GM23338 (cell line): ENCODE data around the gene CDKN2AIPNL. TPM values are rescaled to one million over a fixed set of nuclear protein-coding genes. Genes with fewer than 3 reads are reported as not detected.
"Not testable (repeated sequence)": the region's sequence is repeated elsewhere in the genome, so short reads cannot be mapped to it uniquely, and the experiment has no call there.

Experiments used
- ATAC-seq: fragments of 200-7000 bp; cut with Tn5 transposase; 3 replicates; pipeline ENCODE4 v1.9.1; 2020
- DNase-seq: peaks from one replicate; pipeline ENCODE4 v3.0.0-alpha.2; 2015; ENCODE audit warnings: low spot score
- H2AFZ ChIP-seq: fragments of 200-600 bp; sonication (generic); 2 replicates; pipeline ENCODE4 v1.8.0; 2016; ENCODE audit warnings: antibody characterized with exemption, mild to moderate bottlenecking, moderate library complexity
- H3F3A ChIP-seq: fragments of 200-600 bp; sonication (generic); replicated peaks from 2 replicates; pipeline ENCODE4 v1.8.0; 2017; ENCODE audit warnings: antibody characterized with exemption, mixed run types, low read depth
- H3K27ac ChIP-seq: fragments of 200-600 bp; sonication (generic); 2 replicates; pipeline ENCODE4 v1.6.1; 2016; ENCODE audit warnings: low read depth
- H3K27me3 ChIP-seq: fragments of 200-600 bp; sonication (generic); 2 replicates; pipeline ENCODE4 v1.8.0; 2016; ENCODE audit warnings: mild to moderate bottlenecking, mixed run types, moderate library complexity; ENCODE audit not compliant: insufficient read depth
- H3K36me3 ChIP-seq: fragments of 200-600 bp; sonication (generic); 2 replicates; pipeline ENCODE4 v1.8.0; 2016; ENCODE audit warnings: mild to moderate bottlenecking; ENCODE audit not compliant: insufficient read depth
- H3K4me1 ChIP-seq: fragments of 200-600 bp; sonication (generic); 2 replicates; pipeline ENCODE4 v1.8.0; 2016; ENCODE audit warnings: mild to moderate bottlenecking, moderate library complexity; ENCODE audit not compliant: insufficient read depth
- H3K4me2 ChIP-seq: fragments of 200-600 bp; sonication (generic); 2 replicates; pipeline ENCODE4 v1.7.1; 2017; ENCODE audit warnings: mixed run types
- H3K4me3 ChIP-seq: fragments of 200-600 bp; sonication (generic); 2 replicates; pipeline ENCODE4 v1.6.1; 2016; ENCODE audit warnings: mixed run types
- H3K79me2 ChIP-seq: fragments of 200-600 bp; sonication (generic); replicated peaks from 2 replicates; pipeline ENCODE4 v1.8.0; 2017; ENCODE audit warnings: mild to moderate bottlenecking; ENCODE audit not compliant: insufficient read depth
- H3K9me2 ChIP-seq: fragments of 200-600 bp; sonication (generic); 2 replicates; pipeline ENCODE4 v1.8.0; 2017; ENCODE audit not compliant: insufficient read depth
- H4K20me1 ChIP-seq: fragments of 200-600 bp; sonication (generic); replicated peaks from 2 replicates; pipeline ENCODE4 v1.8.0; 2017; ENCODE audit warnings: mild to moderate bottlenecking; ENCODE audit not compliant: insufficient read depth
- H3K27ac Mint-ChIP-seq: 2 replicates; pipeline ENCODE4 v1.8.0; 2020; ENCODE audit warnings: inconsistent platforms, mild to moderate bottlenecking, moderate library complexity, mixed read lengths
- H3K27me3 Mint-ChIP-seq: 3 replicates; pipeline ENCODE4 v1.8.0; 2022; ENCODE audit warnings: low read depth, mild to moderate bottlenecking, moderate library complexity, mixed read lengths, inconsistent platforms; ENCODE audit not compliant: insufficient read depth, poor library complexity
- H3K36me3 Mint-ChIP-seq: 3 replicates; pipeline ENCODE4 v1.8.0; 2021; ENCODE audit warnings: low read depth, mild to moderate bottlenecking, inconsistent platforms, moderate library complexity, mixed read lengths
- H3K4me1 Mint-ChIP-seq: 3 replicates; pipeline ENCODE4 v1.8.0; 2020; ENCODE audit warnings: mild to moderate bottlenecking, inconsistent platforms, mixed read lengths
- H3K4me3 Mint-ChIP-seq: 3 replicates; pipeline ENCODE4 v1.8.0; 2021; ENCODE audit warnings: moderate library complexity, mild to moderate bottlenecking, inconsistent platforms, mixed read lengths
- H3K9me3 Mint-ChIP-seq: 3 replicates; pipeline ENCODE4 v1.8.0; 2020; ENCODE audit warnings: moderate library complexity, mild to moderate bottlenecking, inconsistent platforms, mixed read lengths
- CTCF ChIP-seq, 2 experiments: fragments of 200-600 bp in 1 of 2; sonication (generic) in 1 of 2; conservative IDR thresholded peaks; 2 replicates each; pipeline versions ENCODE4 v1.5.1 to v1.6.1; 2016 to 2017; ENCODE audit warnings: antibody characterized with exemption in 2 of 2, low read depth in 2 of 2, mild to moderate bottlenecking in 2 of 2, moderate library complexity in 1 of 2
- NANOG ChIP-seq: IDR thresholded peaks from 2 replicates; pipeline ENCODE4 v1.6.1; 2016; ENCODE audit warnings: antibody characterized with exemption, borderline replicate concordance
- POLR2AphosphoS5 ChIP-seq: IDR thresholded peaks from 2 replicates; pipeline ENCODE4 v1.6.1; 2016; ENCODE audit warnings: antibody characterized with exemption, low read depth
- STAT1 ChIP-seq: IDR thresholded peaks from one replicate; pipeline ENCODE4 v1.6.1; 2016; ENCODE audit warnings: antibody characterized with exemption; ENCODE audit not compliant: unreplicated experiment
- ZNF114 ChIP-seq: fragments of 250-450 bp; sonication (Bioruptor Pico); IDR thresholded peaks from 2 replicates; pipeline ENCODE4 v1.5.0; 2020; ENCODE audit warnings: mild to moderate bottlenecking, moderate library complexity
- ZNF331 ChIP-seq: fragments of 250-450 bp; sonication (Bioruptor Pico); IDR thresholded peaks from 2 replicates; pipeline ENCODE4 v1.5.0; 2020; ENCODE audit warnings: low read depth, mild to moderate bottlenecking, moderate library complexity
- ZNF462 ChIP-seq: fragments of 250-450 bp; sonication (Bioruptor Pico); IDR thresholded peaks from 2 replicates; pipeline ENCODE4 v1.5.0; 2020; ENCODE audit warnings: mild to moderate bottlenecking, moderate library complexity
- polyA plus RNA-seq: library from polyadenylated mRNA; unstranded; fragments of >200 nt; fragmentation: Nextera tagmentation; extraction: Ambion mirVana; gene quantifications from 2 replicates; pipeline ENCODE4 v1.2.1, GENCODE V29; 2016
- total RNA-seq: library from RNA; depleted of rRNA; stranded (reverse); fragments of >200 nt; shearing (Covaris generic); gene quantifications from 2 replicates; pipeline ENCODE4 v1.2.3, GENCODE V29; 2014

CDKN2AIPNL gene
- total and polyA plus RNA-seq, 2 experiments from 2014 or later, result 53.5 to 79.5 TPM

DNA sequence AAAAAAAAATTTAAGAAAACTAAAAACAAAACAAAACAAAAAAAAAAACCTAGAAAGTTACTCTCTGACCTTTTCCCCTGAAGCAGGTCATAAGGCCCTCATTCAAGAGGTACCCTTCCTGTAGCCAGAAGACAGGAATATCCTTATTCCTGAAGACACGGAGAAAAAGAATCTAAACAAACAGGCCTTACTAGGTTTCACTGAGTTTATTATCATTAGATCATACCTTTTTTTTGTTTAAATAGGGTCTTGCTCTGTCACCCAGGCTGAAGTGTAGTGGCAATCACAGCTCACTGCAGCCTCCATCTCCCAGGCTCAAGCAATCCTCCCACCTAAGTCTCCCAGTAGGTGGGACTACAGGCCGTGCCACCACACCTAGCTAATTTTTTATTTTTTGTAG lies 11.7 kb upstream of the CDKN2AIPNL start (continued):
- TF ChIP-seq ZNF462 (CRISPR knock-in tag) (no peak), ZNF114 (CRISPR knock-in tag) (no peak)

GRCh38 chr5:134422791-134423365 lies 11.2 kb upstream of the CDKN2AIPNL start:
- Histone ChIP-seq H2AFZ (no peak overlapping the region), H3K4me1 (no peaks in the 10 kb centered on the region), H4K20me1 (no peaks in the 10 kb centered on the region), H3K4me2 (no peak overlapping the region), H3K4me3 (no peak overlapping the region), H3K36me3 (no peaks in the 10 kb centered on the region), H3K79me2 (no peaks in the 10 kb centered on the region), H3F3A (peaks cover 5% of the 10 kb centered on the region; the same call in 1 of the 2 replicates), H3K9me2 (no peaks in the 10 kb centered on the region), H3K27ac (no peak overlapping the region), H3K27me3 (no peaks in the 10 kb centered on the region)
- Mint-ChIP-seq H3K4me1 (peaks cover 10% of the 10 kb centered on the region), H3K36me3 (peaks cover 3% of the 10 kb centered on the region; the same call in 1 of the 3 replicates), H3K4me3 (no peak overlapping the region), H3K9me3 (peaks cover 7% of the 10 kb centered on the region), H3K27ac (no peak overlapping the region), H3K27me3 (no peaks in the 10 kb centered on the region)
- ATAC-seq, result no peak
- DNase-seq, result no peak
- TF ChIP-seq POLR2AphosphoS5 (no peak), STAT1 (no peak), NANOG (no peak), CTCF (conservative IDR thresholded peaks at IDR 0.05; ENCODE audit: low read depth in 2 of 2) (no peak), ZNF331 (CRISPR knock-in tag) (no peak)

DNA sequence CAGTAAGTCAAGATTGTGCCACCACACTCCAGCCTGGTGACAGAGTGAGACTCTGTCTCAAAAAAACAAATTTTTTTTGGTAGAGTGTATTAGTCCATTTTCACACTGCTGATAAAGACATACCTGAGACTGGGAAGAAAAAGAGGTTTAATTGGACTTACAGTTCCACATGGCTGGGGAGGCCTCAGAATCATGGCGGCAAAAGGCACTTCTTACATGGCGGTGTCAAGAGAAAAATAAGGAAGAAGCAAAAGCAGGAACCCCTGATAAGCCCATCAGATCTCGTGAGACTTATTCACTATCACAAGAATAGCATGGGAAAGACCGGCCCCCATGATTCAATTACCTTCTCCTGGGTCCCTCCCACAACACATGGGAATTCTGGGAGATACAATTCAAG lies 9.4 kb upstream of the CDKN2AIPNL start:
- not testable (repeated sequence) for H2AFZ ChIP-seq, H3K79me2 ChIP-seq, H3K27me3 ChIP-seq, H3K4me2 ChIP-seq, H4K20me1 ChIP-seq, H3K27ac Mint-ChIP-seq, H3K4me3 ChIP-seq, H3K4me1 Mint-ChIP-seq, H3K9me2 ChIP-seq, H3K4me3 Mint-ChIP-seq, ATAC-seq, H3K36me3 ChIP-seq, H3K27me3 Mint-ChIP-seq, H3K9me3 Mint-ChIP-seq, H3K27ac ChIP-seq, DNase-seq, H3K36me3 Mint-ChIP-seq, H3F3A ChIP-seq, H3K4me1 ChIP-seq
